MM.1S (cell line): ENCODE results near the gene GGNBP2.

Experiments used
- CTCF ChIP-seq: fragments of 300-600 bp; sonication (generic); IDR thresholded peaks from 2 replicates; pipeline ENCODE4 v1.5.1; 2016; ENCODE audit warnings: antibody characterized with exemption, low read length, mixed read lengths
- EZH2phosphoT487 ChIP-seq: fragments of 300-600 bp; sonication (generic); IDR thresholded peaks from 2 replicates; pipeline ENCODE4 v1.6.1; 2018; ENCODE audit warnings: antibody characterized with exemption, low read length

GRCh38 chr17:36593656-36594316 lies 49.1 kb downstream of the GGNBP2 start:
- TF ChIP-seq CTCF = no peak
- no peak for TF ChIP-seq EZH2phosphoT487
